GM10248 (cell line): ENCODE measurements around the gene GYG2.
"Not testable (repeated sequence)": the region's sequence is repeated elsewhere in the genome, so short reads cannot be mapped to it uniquely, and the experiment has no call there.

Source experiments
- CTCF ChIA-PET: fragments of 300-600 bp; sonication (Branson Sonifier 250); formaldehyde crosslinking; extraction: SDS; loops from one replicate; lab custom pipeline; 2021; ENCODE audit warnings: antibody characterized with exemption; lab: Yijun Ruan, JAX
- POLR2A ChIA-PET: fragments of 350-650 bp; sonication (Branson Sonifier 250); formaldehyde crosslinking; extraction: SDS; loops from one replicate; lab custom pipeline; 2020; ENCODE audit warnings: antibody characterized with exemption; lab: Yijun Ruan, JAX
- DNase-seq: peaks from one replicate; pipeline ENCODE4 v3.0.0; 2012; ENCODE audit errors: extremely low spot score
- TF ChIP-seq, protein P1 (sequence below): IDR thresholded peaks from 2 replicates; pipeline ENCODE4 v1.5.1; 2012; ENCODE audit warnings: mild to moderate bottlenecking, low read depth; ENCODE audit errors: extremely low read depth, missing control alignments, control extremely low read depth

The GYG2 gene

DNA sequence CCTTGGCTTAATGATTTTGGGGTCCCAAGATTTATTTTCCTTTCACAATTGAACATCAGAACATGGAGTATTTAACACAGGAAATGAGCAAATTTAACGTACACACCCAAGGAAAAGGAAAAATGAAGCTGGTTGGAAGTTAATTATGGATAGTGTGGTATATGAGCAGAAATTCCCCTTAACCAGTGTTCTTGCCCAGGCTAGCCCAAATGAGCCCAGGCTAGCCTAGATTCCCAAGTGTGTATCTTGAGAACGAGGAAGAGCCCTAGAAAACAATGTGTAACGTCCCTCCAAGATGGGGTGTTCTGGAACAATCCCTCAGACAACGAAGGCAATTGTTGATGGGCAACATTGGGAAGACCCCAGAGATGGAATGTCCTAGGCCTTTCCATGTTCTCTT, 43.2 kb upstream of the GYG2 start:
- TF ChIP-seq, protein P1, sequence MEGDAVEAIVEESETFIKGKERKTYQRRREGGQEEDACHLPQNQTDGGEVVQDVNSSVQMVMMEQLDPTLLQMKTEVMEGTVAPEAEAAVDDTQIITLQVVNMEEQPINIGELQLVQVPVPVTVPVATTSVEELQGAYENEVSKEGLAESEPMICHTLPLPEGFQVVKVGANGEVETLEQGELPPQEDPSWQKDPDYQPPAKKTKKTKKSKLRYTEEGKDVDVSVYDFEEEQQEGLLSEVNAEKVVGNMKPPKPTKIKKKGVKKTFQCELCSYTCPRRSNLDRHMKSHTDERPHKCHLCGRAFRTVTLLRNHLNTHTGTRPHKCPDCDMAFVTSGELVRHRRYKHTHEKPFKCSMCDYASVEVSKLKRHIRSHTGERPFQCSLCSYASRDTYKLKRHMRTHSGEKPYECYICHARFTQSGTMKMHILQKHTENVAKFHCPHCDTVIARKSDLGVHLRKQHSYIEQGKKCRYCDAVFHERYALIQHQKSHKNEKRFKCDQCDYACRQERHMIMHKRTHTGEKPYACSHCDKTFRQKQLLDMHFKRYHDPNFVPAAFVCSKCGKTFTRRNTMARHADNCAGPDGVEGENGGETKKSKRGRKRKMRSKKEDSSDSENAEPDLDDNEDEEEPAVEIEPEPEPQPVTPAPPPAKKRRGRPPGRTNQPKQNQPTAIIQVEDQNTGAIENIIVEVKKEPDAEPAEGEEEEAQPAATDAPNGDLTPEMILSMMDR: no peak
- CTCF ChIA-PET: no interaction called here
- no peak for DNase-seq
- POLR2A ChIA-PET: no interaction called here

DNA sequence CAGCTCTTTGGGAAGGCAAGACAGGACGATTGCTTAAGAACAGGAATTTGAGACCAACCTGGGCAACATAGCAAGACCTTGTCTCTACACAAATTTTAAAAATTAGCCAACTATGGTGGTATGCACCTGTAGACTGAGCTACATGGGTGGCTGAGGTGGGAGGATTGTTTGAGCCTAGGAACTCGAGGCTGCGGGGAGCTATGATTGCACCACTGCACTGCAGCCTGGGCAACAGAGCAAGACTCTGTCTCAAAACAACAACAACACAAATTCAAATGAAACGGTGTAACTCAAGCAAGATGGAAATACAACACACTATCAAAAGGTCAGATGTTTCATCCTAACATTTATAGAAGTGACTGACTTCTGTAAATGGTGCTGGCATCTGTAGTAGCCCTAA, 39.8 kb upstream of the GYG2 start:
- CTCF ChIA-PET: no interaction called here
- TF ChIP-seq, protein P1: no peak
- no peak for DNase-seq
- POLR2A ChIA-PET: no interaction called here

DNA sequence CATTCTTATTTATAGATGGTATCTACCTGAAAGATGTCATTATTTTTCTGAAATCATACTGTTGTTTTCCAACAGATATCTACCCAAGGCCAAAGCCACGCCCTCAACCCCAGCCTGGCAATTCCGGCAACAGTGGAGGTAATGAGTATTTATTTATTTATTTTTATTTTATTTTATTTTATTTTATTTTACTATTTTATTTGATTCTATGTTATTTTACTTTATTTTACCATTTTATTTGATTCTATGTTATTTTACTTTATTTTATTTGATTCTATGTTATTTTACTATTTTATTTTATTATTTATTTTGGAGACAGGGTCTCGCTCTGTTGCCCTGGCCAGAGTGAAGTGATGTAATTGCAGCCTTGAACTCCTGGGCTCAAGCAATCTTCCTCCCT, 39.2 kb upstream of the GYG2 start:
- DNase-seq: no peak
- POLR2A ChIA-PET: no interaction called here
- TF ChIP-seq, protein P1: no peak
- CTCF ChIA-PET: no interaction called here

DNA sequence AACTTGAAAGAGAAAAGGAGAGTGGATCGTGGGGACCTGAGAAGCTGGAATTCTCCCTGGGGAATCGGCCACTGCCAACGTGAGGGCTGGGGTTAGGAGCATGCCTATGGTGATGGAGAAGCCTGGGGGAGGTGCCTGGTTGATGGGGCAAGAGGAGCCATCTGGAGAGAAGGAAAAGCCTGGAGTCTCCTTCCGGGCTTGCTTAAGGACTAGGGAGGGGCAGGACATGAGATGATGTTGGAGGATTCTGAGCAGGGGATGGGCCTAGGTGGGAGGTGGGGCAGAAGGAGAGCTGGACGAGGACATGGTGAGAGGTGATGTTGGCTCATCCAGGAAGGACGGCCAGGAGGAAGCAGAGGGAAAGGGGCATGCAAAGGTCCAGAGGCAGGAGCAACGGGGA, 35.0 kb upstream of the GYG2 start:
- ChIA-PET CTCF (no interaction called here), POLR2A (no interaction called here)
- DNase-seq: no peak
- TF ChIP-seq, protein P1: no peak

DNA sequence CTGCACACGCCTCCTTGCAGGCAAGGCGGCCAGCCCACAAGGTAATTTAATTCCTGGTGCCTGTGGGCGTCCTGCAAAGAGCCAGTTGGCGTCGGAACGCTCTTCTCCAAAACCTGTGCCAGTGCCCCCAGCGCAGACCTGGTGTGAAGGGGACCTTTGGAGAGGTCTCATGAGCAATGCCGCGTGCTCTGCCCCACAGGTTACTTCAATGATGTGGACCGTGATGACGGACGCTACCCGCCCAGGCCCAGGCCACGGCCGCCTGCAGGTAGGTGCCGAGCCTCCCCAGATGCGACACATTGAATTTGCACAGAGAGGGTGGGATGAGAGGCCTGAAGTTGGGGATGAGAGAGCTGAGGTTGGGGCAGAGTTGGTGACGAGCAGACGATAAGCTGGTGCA, 34.4 kb upstream of the GYG2 start:
- TF ChIP-seq, protein P1: no peak
- CTCF ChIA-PET: no interaction called here
- DNase-seq: no peak
- POLR2A ChIA-PET: no interaction called here

DNA sequence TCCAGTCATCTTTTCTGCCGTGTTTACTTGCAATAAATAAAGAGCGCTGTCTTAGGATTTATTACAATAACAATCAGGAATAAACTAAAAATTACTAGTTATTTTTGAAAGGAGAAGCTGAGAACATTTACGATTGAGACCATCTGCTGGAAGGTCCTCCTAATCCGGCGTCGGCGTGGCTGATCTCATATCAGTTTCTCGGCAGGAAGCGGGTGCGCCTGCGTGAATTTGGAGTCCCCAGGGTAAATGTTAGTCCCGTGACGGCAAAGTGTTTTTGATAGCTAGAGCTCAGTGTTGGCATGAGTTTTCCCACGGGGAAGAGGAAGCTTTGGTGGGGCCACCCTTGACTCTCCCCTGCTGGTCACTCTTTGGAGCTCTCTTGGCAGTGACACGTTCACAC, 31.9 kb upstream of the GYG2 start:
- CTCF ChIA-PET, DNase-seq, POLR2A ChIA-PET: not testable (repeated sequence)

DNA sequence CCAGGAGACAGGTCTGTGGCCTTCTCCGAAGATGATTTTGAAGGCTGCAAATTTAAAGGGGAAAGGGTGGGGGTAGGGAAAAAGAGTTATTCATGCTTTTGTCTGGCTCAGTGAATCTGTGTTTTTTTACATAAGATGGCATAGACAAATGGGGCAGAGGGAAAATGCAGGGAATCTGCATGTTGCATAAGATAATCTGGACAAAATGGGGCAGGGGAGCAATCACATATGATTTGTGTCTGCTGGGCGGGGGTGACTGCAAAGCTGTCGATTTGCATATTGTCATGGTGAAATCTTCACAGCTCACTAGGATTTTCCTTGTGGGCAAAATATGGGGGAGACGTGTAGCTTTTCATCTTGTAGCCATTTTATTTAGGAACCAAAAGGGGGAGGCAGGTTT, 29.4 kb upstream of the GYG2 start:
- POLR2A ChIA-PET: no interaction called here
- CTCF ChIA-PET: no interaction called here
- TF ChIP-seq, protein P1: no peak
- no peak for DNase-seq

DNA sequence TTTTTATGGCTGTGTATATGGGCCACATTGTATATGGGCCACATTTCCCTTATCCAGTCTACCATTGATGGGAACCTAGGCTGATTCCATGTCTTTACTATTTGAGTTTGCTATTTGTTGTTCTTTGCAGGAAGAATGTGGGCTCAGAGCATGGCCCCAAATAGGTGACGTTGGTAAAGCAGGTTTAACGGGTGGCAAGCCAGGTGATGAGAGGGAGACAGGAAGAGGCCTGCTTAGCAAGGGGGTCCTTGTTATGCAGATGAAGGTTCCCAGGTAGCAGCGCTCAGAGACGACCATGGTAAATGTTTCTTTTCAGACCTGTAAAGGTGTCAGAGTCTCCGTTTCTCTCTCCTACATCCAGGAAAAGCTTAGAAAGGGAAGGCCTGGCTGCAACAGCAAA, 28.8 kb upstream of the GYG2 start:
- POLR2A ChIA-PET, DNase-seq, CTCF ChIA-PET: not testable (repeated sequence)
